HepG2 (cell line): ENCODE data around the gene DNMT3B. TPM values are rescaled to one million over a fixed set of nuclear protein-coding genes. Genes with fewer than 3 reads are reported as not detected.

Experiments
- ATAC-seq: fragments of 200-7000 bp; cut with Tn5 transposase; 3 replicates; pipeline ENCODE4 v1.9.1; 2020; ENCODE audit warnings: mild to moderate bottlenecking, moderate library complexity
- BruUV-seq: library from RNA; stranded (reverse); fragments of 400-500 nt; replicated peaks from 2 replicates; lab custom pipeline; 2021; lab: Mats Ljungman, UMichigan
- CTCF ChIA-PET: fragments of 300-600 bp; formaldehyde crosslinking; extraction: SDS; loops from one replicate; lab custom pipeline; 2021; ENCODE audit warnings: low total read pairs, inconsistent platforms, low intra/inter-chr PET ratio; lab: Yijun Ruan, JAX
- POLR2A ChIA-PET: fragments of 350-600 bp; sonication (Branson Sonifier 250); formaldehyde crosslinking; loops from one replicate; lab custom pipeline; 2020; ENCODE audit warnings: antibody characterized with exemption, inconsistent platforms; lab: Yijun Ruan, JAX
- DNase-seq: peaks from one replicate; pipeline ENCODE4 v3.0.0-alpha.2; 2015; ENCODE audit warnings: low spot score
- FAIRE-seq: peaks from 3 replicates; lab custom pipeline; 2011; peaks lifted over from hg19 to GRCh38; lab: Jason Lieb, UNC
- H2AFZ ChIP-seq: one replicate; pipeline ENCODE4 v1.6.1; 2011; ENCODE audit warnings: low read length, inconsistent platforms
- H3K27ac ChIP-seq: fragments of 300-600 bp; 3 replicates; pipeline ENCODE4 v1.8.0; 2011; ENCODE audit warnings: mixed run types, mild to moderate bottlenecking, mixed read lengths, low read length, inconsistent platforms; ENCODE audit not compliant: insufficient read depth; ENCODE audit errors: extremely low read length
- H3K27me3 ChIP-seq, 2 experiments: fragments of 200-600 bp in 1 of 2; 2 replicates in 1 of 2; 3 replicates in 1 of 2; pipeline versions ENCODE4 v1.6.0 to v1.8.0; 2011; ENCODE audit warnings: low read length in 2 of 2, mild to moderate bottlenecking in 2 of 2, moderate library complexity in 2 of 2, inconsistent platforms in 1 of 2; ENCODE audit not compliant: insufficient read depth in 2 of 2, control insufficient read depth in 1 of 2
- H3K36me3 ChIP-seq, 2 experiments: fragments of 200-600 bp in 1 of 2; replicated peaks in 1 of 2; 2 replicates in 1 of 2; 3 replicates in 1 of 2; pipeline versions ENCODE4 v1.5.1 to v1.8.0; 2011; ENCODE audit warnings: low read length in 2 of 2, inconsistent platforms in 1 of 2; ENCODE audit not compliant: insufficient read depth in 2 of 2, control insufficient read depth in 1 of 2
- H3K4me1 ChIP-seq: 2 replicates; pipeline ENCODE4 v1.5.1; 2012; ENCODE audit warnings: low read length, inconsistent platforms; ENCODE audit not compliant: insufficient read depth
- H3K4me2 ChIP-seq: 2 replicates; pipeline ENCODE4 v1.6.0; 2011; ENCODE audit warnings: low read depth, low read length, inconsistent platforms
- H3K4me3 ChIP-seq, 3 experiments: fragments of 200-600 bp in 1 of 3; sonication (generic), shearing (Covaris generic) in 1 of 3; replicated peaks in 1 of 3; 2 replicates each; pipeline ENCODE4 v1.5.1; 2011 to 2016; ENCODE audit warnings: low read length in 3 of 3, inconsistent platforms in 2 of 3, low read depth in 2 of 3, mild to moderate bottlenecking in 2 of 3, control low read depth in 1 of 3, mixed read lengths in 1 of 3; ENCODE audit not compliant: insufficient read depth in 1 of 3
- H3K79me2 ChIP-seq: one replicate; pipeline ENCODE4 v1.6.1; 2011; ENCODE audit warnings: low read length, inconsistent platforms; ENCODE audit not compliant: insufficient read depth
- H3K9ac ChIP-seq: 2 replicates; pipeline ENCODE4 v1.6.0; 2011; ENCODE audit warnings: mild to moderate bottlenecking, low read depth, low read length, inconsistent platforms; ENCODE audit not compliant: insufficient read depth
- H3K9me3 ChIP-seq: 2 replicates; pipeline ENCODE4 v1.5.1; 2012; ENCODE audit warnings: mild to moderate bottlenecking, low read length
- H4K20me1 ChIP-seq: 2 replicates; pipeline ENCODE4 v1.6.0; 2011; ENCODE audit warnings: inconsistent platforms, mild to moderate bottlenecking, low read length, moderate library complexity; ENCODE audit not compliant: insufficient read depth
- AHR ChIP-seq: IDR thresholded peaks from 2 replicates; pipeline ENCODE4 v1.6.1; 2018; ENCODE audit warnings: missing genetic modification reagents, missing compliant biosample characterization
- ARID3A ChIP-seq: IDR thresholded peaks from 2 replicates; pipeline ENCODE4 v1.6.1; 2012; ENCODE audit warnings: low read depth, low read length, improper control_type of control experiment
- IKZF4 ChIP-seq: sonication (generic); formaldehyde crosslinking; IDR thresholded peaks from 2 replicates; pipeline ENCODE4 v1.5.1; 2020; ENCODE audit warnings: borderline replicate concordance, mild to moderate bottlenecking, low read depth, missing genetic modification reagents; ENCODE audit errors: not compliant biosample characterization
- KAT2B ChIP-seq: fragments of 150-350 bp; IDR thresholded peaks from 2 replicates; pipeline ENCODE4 v1.6.1; 2014; ENCODE audit warnings: low read depth, low read length, borderline replicate concordance
- MATR3 ChIP-seq: sonication (generic); formaldehyde crosslinking; IDR thresholded peaks from 2 replicates; pipeline ENCODE4 v1.4.0; 2020; ENCODE audit warnings: missing genetic modification reagents
- MTERF4 ChIP-seq: sonication (generic); formaldehyde crosslinking; IDR thresholded peaks from 2 replicates; pipeline ENCODE4 v1.8.0; 2023; ENCODE audit warnings: mild to moderate bottlenecking, missing genetic modification reagents
- SIN3A ChIP-seq: IDR thresholded peaks from 2 replicates; pipeline ENCODE4 v1.6.1; 2011; ENCODE audit warnings: low read depth, mild to moderate bottlenecking, control low read depth, low read length, borderline replicate concordance
- SP1 ChIP-seq, 2 experiments: fragments of 450-650 bp in 1 of 2; sonication (generic) in 1 of 2; formaldehyde crosslinking in 1 of 2; IDR thresholded peaks; 2 replicates each; pipeline versions ENCODE4 v1.4.0 to v1.6.1; 2016 to 2020; ENCODE audit warnings: missing genetic modification reagents in 1 of 2
- THAP9 ChIP-seq: sonication (generic); formaldehyde crosslinking; IDR thresholded peaks from 2 replicates; pipeline ENCODE4; 2020; ENCODE audit warnings: missing genetic modification reagents, mild to moderate bottlenecking, borderline replicate concordance
- ZMAT3 ChIP-seq: sonication (generic); formaldehyde crosslinking; conservative IDR thresholded peaks from 2 replicates; pipeline ENCODE4 v1.7.0; 2021; ENCODE audit warnings: missing genetic modification reagents
- ZNF121 ChIP-seq: sonication (generic); formaldehyde crosslinking; IDR thresholded peaks from 2 replicates; pipeline ENCODE4 v1.5.0; 2020; ENCODE audit warnings: mild to moderate bottlenecking, missing genetic modification reagents
- ZNF20 ChIP-seq: sonication (generic); formaldehyde crosslinking; IDR thresholded peaks from 2 replicates; pipeline ENCODE4 v1.4.0; 2020; ENCODE audit warnings: mild to moderate bottlenecking, moderate library complexity, missing genetic modification reagents
- ZNF740 ChIP-seq: sonication (generic); formaldehyde crosslinking; IDR thresholded peaks from 2 replicates; pipeline ENCODE4 v1.4.0; 2020; ENCODE audit warnings: missing genetic modification reagents
- ZNF776 ChIP-seq: sonication (generic); formaldehyde crosslinking; IDR thresholded peaks from 2 replicates; pipeline ENCODE4 v1.4.0; 2020; ENCODE audit warnings: mild to moderate bottlenecking, missing genetic modification reagents
- ZNF792 ChIP-seq: IDR thresholded peaks from 2 replicates; pipeline ENCODE4 v1.6.1; 2016
- WGBS: methylation state at CpG from one replicate; pipeline ENCODE4 v1.1.6; 2017; ENCODE audit warnings: low lambda C conversion rate; 5-methylcytosine and 5-hydroxymethylcytosine counted together
- in situ Hi-C: cut with HindIII; loops from 2 replicates; pipeline ENCODE4 v1.10.0; 2017; ENCODE audit warnings: low pct_unique_long_range_greater_than_20kb; ENCODE audit not compliant: extremely low pct_ligation_motif_present
- intact Hi-C: fragments of 100-400 bp; cut with micrococcal nuclease; formaldehyde crosslinking; loops from one replicate; pipeline ENCODE4 v1.10.0; 2022; ENCODE audit not compliant: unreplicated experiment
- polyA plus RNA-seq, 8 experiments: library from polyadenylated mRNA; depleted of rRNA in 3 of 8; stranded (reverse) in 7 of 8; unstranded in 1 of 8; fragments of >200 nt; fragmentation: Illumina TruSeq in 4 of 8; extraction: Trizol in 4 of 8; gene quantifications; 2 replicates each; pipeline versions ENCODE4 v1.2.1 to v1.2.3, GENCODE V29; 2011 to 2016; ENCODE audit warnings: low read depth in 4 of 8, missing spikeins in 1 of 8, mixed read lengths in 1 of 8; ENCODE audit not compliant: insufficient read depth in 1 of 8
- total RNA-seq, 5 experiments: library from RNA; depleted of rRNA; stranded (reverse); fragments of >200 nt; fragmentation: Illumina TruSeq; extraction: Trizol; gene quantifications; 2 replicates each; pipeline ENCODE4 v1.2.3, GENCODE V29; 2016; ENCODE audit warnings: low read depth in 1 of 5
- TF ChIP-seq, protein P1 (sequence below): sonication (generic); formaldehyde crosslinking; IDR thresholded peaks from 2 replicates; pipeline ENCODE4 v1.5.0; 2020; ENCODE audit warnings: mild to moderate bottlenecking, missing genetic modification reagents

Gene DNMT3B
- total and polyA plus RNA-seq, 2 of the 13 experiments (the other 11 are each of a cell fraction or from before 2014, with no cell fraction given) = 3.8 to 13.9 TPM

GRCh38 chr20:32761417-32761830 is 761 bp upstream of the DNMT3B start:
- ChIA-PET POLR2A (interaction anchor here (0.9 to 1.5 kb wide), 5 partner anchors 15 to 88 kb away, joined by 3 to 5 read pairs (median 4); partner anchors contain the start of genes C20orf203 and COMMD7), CTCF (interaction anchor here (1.2 to 1.8 kb wide), 2 partner anchors 17 to 87 kb away, joined by 4 to 5 read pairs; partner anchors contain the start of gene C20orf203)
- FAIRE-seq (no peak), ATAC-seq (peak; percentile 24), DNase-seq (no peak)
- BruUV-seq = no TSS peak
- intact Hi-C loops (loop anchor here (2.0 to 5.0 kb wide), 2 partner anchors 61 to 89 kb away; partner anchors contain the start of gene C20orf203), in situ Hi-C loops (loop anchor here (25.0 kb wide), 1 partner anchor 249 kb away; no protein-coding TSS in a partner anchor)
- WGBS = 8% methylated on average over 6 of the region's 6 CpGs
- Histone ChIP-seq H3K27me3 (peaks cover 0 to under 1% of the 10 kb centered on the region in 2 experiments; a peak in 1 of 5 replicates), H2AFZ (peak overlapping the region; percentile 56), H3K4me2 (peak overlapping the region; percentile 98), H3K9ac (peak overlapping the region; percentile 50; the same call in 1 of the 2 replicates), H3K4me3 (peak overlapping the region; percentile 75 to 95 (median 95)), H3K36me3 (no peaks in the 10 kb centered on the region), H3K9me3 (no peaks in the 10 kb centered on the region), H3K79me2 (peaks cover 7% of the 10 kb centered on the region), H4K20me1 (no peaks in the 10 kb centered on the region), H3K4me1 (peaks cover 54% of the 10 kb centered on the region), H3K27ac (peak overlapping the region; percentile 0)
- TF ChIP-seq ZNF740 (0 out of 2 replicates have a peak, but pooled peaks have one; percentile 8), ZNF776 (CRISPR knock-in tag) (peak; percentile 20; the same call in 1 of the 2 replicates), ZNF20 (CRISPR knock-in tag) (no peak), SP1 (IDR thresholded peaks at IDR 0.05) (no peak), SP1 (CRISPR knock-in tag; IDR thresholded peaks at IDR 0.05) (no peak), THAP9 (no peak), AHR (CRISPR knock-in tag) (no peak), ARID3A (no peak), MATR3 (CRISPR knock-in tag) (no peak), MTERF4 (CRISPR knock-in tag) (peak; percentile 19; the same call in 1 of the 2 replicates), ZNF792 (CRISPR knock-in tag) (no peak), SIN3A (no peak), KAT2B (no peak), ZMAT3 (CRISPR knock-in tag) (0 out of 2 replicates have a peak, but pooled peaks have one; percentile 2), ZNF121 (CRISPR knock-in tag) (no peak), IKZF4 (CRISPR knock-in tag) (no peak)
- TF ChIP-seq, protein P1, sequence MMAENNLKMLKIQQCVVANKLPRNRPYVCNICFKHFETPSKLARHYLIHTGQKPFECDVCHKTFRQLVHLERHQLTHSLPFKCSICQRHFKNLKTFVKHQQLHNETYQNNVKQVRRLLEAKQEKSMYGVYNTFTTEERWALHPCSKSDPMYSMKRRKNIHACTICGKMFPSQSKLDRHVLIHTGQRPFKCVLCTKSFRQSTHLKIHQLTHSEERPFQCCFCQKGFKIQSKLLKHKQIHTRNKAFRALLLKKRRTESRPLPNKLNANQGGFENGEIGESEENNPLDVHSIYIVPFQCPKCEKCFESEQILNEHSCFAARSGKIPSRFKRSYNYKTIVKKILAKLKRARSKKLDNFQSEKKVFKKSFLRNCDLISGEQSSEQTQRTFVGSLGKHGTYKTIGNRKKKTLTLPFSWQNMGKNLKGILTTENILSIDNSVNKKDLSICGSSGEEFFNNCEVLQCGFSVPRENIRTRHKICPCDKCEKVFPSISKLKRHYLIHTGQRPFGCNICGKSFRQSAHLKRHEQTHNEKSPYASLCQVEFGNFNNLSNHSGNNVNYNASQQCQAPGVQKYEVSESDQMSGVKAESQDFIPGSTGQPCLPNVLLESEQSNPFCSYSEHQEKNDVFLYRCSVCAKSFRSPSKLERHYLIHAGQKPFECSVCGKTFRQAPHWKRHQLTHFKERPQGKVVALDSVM (CRISPR knock-in tag) = no peak
